ENCODE data around the gene MYRF. TPM values are rescaled to one million over a fixed set of nuclear protein-coding genes. Genes with fewer than 3 reads are reported as not detected.
A peak's percentile ranks its signal among the peaks of the same experiment; 100 is the strongest.

The MYRF gene
- total RNA-seq, 2 donors from 2014 or later: 4.6 to 15.6 TPM

DNA sequence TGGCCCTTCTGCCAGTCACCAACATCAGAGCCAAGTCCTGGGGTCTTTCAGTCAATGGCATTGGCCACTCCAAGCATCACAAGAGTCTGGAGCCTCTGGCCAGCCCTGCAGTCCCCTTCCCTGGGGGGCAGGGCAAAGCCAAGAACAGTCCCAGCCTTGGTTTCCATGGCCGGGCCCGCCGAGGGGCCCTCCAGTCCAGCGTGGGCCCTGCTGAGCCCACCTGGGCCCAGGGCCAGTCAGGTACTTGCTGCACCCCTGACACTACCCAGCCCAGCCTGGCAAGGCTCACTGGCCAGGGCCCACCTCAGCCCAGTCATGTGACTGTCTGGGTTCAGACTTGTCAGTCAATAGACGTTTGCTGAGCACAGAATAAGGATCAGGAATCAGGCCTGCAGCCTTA lies 29.1 kb downstream of the MYRF start:
- no peak for DNase-seq
- intact Hi-C loops (cut with DNase I, micrococcal nuclease): no loop called here
- no peak for ATAC-seq

DNA sequence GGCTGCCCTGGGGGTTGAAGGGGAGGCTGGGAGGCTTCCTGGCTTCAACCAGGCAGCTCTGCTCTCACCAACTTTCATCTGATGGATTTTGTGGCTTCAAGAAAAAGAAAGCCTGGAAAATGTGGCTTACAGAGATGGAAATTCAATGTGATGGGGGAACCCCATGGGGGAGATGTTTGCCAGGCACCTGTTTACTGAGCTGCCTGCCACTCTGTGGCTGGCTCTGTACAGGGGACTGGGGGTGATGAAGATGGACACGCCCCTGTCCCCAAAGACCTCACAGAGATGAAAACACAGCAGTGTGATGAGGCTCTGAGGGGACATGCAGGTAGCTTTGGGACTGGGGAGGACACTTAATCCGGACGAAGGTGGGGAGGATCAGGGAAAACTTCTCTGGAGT lies 29.9 kb downstream of the MYRF start:
- DNase-seq: no peak
- intact Hi-C loops (cut with DNase I, micrococcal nuclease): no loop called here

DNA sequence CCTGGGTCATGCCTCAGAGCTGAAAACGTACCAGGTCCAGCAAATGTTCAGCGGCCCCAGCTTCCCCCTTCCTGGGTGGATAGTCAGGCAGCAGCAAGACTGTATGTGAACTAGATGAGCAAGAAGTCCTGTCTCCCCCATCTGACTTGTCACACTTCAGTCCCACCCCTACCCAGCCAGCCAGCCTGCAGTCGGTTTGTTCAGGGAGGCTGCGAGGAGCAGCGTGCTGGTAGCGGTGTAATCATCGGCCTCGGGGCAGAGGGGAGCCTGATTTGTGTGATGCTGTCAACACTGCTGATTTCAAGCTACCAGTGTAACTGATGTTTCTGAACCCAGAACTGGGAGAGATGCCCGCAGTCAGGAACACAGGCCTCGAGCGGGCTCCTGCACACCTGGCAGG lies 30.4 kb downstream of the MYRF start:
- DNase-seq: no peak
- no peak for ATAC-seq
- intact Hi-C loops (cut with DNase I, micrococcal nuclease): no loop called here

More for the DNA sequence above, 29.9 kb downstream of the MYRF start:
- ATAC-seq: no peak

DNA sequence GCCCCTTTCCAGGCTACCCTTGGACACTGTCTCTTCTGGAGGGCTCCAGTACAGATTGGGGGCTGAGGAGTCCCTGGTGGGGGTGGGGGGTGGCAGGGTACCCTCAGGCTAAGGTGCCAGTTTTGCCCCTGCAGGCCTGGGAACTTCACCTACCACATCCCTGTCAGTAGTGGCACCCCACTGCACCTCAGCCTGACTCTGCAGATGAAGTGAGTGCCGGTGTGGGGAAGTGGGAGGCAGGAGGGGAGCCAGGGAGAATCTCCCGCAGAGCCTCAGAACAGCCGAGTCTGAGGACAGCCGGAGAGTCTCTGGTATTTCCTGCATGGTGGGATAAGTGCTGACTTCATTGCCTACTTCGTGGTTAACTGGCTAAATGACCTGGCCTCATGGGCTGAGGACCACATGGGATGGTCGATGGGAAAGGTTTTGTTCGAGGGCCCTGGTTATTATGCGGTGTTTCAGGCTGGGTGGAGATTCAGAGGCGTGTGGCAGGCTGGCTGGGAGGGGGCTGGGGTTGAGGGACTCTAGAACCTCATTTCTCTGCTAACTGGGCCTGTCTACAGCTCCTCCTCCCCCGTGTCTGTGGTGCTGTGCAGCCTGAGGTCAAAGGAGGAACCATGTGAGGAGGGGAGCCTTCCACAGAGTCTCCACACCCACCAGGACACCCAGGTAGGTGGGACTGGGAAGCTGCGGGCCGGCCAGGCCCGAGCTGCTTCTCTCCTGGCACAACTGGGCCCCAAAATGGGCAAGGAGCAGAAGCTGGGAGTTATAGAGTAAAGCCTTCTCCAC lies 31.5 kb downstream of the MYRF start:
- no peak for ATAC-seq

DNA sequence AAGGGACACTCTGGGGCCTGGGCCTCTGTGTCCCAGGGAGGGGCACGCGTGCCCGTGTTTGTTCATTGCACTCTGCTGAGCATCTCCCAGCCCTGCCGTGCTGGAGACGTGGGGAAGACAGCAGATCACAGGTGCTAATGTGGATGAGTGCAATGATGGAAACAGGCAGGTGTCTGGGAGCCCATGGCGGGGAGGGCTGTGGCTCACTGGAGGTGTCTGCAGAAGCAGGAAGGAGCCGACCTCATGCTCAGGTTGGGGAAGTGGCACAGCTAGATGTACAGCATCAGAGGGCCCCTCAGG lies 32.0 kb downstream of the MYRF start:
- intact Hi-C loops (cut with DNase I, micrococcal nuclease): no loop called here
- ATAC-seq: no peak
- DNase-seq: no peak

More for the DNA sequence above, 31.5 kb downstream of the MYRF start:
- no peak for DNase-seq
- intact Hi-C loops (cut with DNase I, micrococcal nuclease): no loop called here

DNA sequence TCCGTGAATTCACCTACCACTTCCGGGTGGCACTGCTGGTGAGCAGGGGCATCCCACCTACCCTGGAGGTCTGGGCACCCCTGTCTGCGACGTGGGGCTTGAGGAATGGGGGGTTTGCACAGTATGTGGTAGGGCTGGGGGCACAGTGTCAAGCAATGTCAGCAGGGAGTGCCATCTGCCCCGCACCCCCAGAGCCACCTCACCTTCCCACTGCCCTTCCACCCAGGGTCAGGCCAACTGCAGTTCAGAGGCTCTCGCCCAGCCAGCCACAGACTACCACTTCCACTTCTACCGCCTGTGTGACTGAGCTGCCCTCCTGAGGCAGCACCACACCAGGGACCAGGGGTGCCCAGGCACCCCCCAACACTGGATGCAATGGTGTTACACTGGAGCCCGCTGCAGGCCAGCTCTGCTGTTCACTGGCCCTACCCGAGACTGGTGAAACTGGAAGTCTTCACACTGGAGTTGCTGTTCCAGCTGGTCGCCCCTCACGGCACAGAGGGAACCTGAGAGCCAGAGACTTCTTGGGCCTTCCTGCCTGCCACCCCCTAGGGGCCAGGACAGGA lies 33.5 kb downstream of the MYRF start:
- ATAC-seq: no peak
- intact Hi-C loops (cut with DNase I, micrococcal nuclease): no loop called here

DNA sequence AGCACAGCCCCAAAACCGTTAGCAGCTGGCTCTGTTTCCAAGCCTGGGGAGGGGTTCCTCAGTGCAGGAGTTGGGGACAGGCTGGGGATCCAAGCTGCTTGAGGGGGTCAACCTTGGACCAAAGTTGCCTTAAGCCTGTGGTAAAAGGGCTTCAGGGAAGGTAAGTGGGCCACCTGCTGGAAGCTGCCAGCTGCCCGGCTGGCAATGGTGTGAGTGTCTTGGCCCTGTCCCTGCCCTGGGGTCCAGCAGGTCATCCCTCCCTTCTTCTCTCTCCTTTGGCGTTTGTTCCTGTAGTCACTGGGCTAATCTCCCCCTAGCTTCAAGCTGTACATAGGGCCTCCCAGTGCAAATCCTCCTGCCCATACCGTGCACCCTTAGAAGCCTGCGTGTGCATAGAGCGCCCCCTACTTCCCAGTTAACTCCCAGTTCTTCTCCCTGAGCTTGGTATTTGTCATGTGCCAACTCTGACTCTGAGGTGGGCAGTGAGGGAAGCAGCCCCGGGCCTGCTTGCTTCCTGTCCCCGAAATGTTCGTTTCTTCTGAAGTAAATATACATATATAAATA lies 35.6 kb downstream of the MYRF start:
- ATAC-seq: no peak
- intact Hi-C loops (cut with DNase I, micrococcal nuclease): no loop called here
- no peak for DNase-seq

More for the DNA sequence above, 33.5 kb downstream of the MYRF start:
- no peak for DNase-seq

DNA sequence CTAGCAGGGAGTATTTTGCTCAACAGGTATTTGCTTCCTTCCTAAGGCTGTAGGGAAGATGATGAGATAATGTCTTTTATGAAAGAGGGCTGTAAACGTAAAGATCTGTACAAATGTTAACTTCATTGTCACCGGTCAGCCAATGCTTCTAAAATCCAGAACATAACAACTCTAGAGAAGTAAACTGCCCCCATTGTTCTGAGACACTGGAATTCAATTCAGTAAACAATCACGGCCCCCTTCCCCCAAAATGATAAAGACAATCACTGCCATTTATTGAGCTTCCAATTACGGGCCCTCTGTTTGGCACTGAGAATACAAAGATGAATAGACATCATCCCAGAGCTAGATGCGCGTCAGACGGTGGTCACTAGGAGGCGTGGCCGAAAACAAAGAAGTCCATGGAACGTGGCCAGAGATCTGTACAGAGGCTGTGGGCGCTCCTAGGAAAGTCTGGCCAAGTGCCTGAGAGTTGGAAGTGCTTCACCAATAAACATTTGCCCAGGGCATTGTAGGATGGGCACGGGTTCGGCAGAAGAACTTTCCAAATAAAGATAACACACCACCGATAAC lies 39.4 kb downstream of the MYRF start:
- intact Hi-C loops (cut with DNase I, micrococcal nuclease): loop anchor here in 1 of 2 donors (10.0 kb wide), 1 partner anchor 173 kb away; the partner anchor contains the start of gene FTH1
- DNase-seq (peak; percentile 73 to 76), ATAC-seq (peak; percentile 57)

DNA sequence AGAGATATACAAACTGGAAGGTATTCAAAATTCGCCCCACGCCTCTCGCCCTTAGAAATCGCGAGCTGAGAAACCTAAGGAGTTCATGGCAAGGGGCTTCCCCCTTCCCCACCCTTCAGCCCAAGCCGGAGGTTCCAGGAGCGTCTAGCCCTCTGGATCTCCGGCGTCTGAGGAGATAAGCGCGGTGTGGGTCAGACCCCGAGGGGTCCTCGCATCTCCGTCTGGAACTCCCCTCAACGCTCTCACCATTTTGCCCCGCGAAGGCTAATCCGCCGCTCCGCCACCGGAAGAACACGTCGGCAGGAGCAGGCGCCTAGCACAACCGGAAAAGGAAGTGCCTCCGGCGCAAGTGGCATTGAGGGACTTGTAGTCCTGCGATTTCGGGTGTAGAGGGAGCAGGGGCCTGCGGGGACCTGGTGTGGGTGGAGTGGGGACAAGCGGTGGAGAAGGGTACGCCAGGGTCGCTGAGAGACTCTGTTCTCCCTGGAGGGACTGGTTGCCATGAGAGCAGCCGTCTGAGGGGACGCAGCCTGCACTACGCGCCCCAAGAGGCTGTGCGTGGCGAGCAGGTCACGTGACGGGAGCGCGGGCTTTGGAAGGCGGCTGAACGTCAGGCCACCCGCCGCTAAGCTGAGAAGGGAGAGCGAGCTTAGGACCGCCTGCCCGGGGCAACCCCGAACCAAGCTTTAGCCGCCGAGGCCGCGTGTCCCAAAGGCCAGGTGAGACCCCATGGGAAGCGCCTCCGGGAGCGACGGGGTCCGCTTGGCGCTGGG lies 40.1 kb downstream of the MYRF start, which contains the start of the genes FEN1 and TMEM258:
Gene FEN1, plus strand, starts transcription at position 602 of the 773 bp plus-strand sequence. CDS start 2,451 bp downstream, outside the sequence.
Gene TMEM258, minus strand, starts transcription at position 290 of the 773 bp plus-strand sequence. Its CDS starts 41 bp downstream, at position 249.
- intact Hi-C loops (cut with DNase I, micrococcal nuclease): loop anchor here in 1 of 2 donors (10.0 kb wide), 1 partner anchor 172 kb away; the partner anchor contains the start of gene FTH1
- peak; percentile 91 to 93 for DNase-seq

DNA sequence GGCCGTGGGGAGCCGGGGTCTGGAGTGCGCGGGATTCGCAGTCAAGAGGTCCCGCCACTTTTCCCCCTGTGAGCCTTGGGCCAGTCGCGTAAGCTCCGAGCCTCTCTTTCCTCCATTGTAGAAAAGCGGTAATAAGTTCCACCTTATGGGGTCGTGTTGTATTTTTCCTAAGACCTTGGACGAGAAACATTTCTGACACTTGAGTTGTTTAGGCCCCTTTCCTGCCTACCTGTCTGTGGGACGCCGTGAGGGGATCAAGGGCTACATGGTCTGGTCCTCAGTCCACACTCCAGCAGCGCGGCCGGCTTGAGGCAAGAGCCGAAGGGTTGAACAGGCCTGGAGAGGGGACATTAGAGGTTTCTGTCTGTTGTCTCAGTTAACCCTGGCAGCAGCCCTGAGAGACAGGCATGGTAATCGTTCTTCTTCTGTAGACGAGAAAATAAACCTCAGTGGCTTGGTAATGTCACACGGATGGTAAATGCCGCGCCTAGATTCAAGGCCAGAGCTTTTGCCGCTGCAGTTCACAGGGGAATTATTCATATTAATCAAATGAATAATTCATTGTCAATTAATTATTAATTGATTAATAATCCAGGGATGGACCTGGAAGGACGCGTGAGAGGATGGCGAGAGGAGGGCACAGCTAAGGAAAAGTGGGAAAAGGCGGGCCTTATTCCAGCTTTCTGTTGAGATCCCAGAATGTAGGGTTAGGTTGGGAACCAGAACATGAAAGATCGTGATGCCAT lies 40.8 kb downstream of the MYRF start:
- DNase-seq (peak in 1 of 2 donors; percentile 28), ATAC-seq (peak; percentile 24)
- intact Hi-C loops (cut with DNase I, micrococcal nuclease): loop anchor here in 1 of 2 donors (10.0 kb wide), 1 partner anchor 172 kb away; the partner anchor contains the start of gene FTH1

More for the DNA sequence above, 40.1 kb downstream of the MYRF start, which contains the start of the genes FEN1 and TMEM258:
- ATAC-seq: peak; percentile 90

DNA sequence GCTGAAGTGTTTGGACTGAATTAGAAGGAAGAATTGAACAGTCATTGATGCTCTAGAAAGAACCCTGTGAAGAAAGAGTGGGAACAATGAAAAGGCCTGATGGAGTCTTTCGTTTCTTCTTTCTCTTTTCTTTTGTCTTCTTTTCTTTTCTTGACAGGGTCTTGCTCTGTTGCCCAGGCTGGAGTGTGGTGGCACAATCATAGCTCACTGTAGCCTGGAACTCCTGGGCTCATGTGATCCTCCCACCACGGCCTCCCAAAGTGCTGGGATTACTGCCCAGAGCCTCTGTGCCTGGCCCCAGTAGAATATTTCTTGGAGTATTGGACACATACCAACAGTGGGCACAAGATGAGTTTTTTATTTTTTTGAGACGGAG lies 41.4 kb downstream of the MYRF start:
- ATAC-seq: no peak
- intact Hi-C loops (cut with DNase I, micrococcal nuclease): loop anchor here in 1 of 2 donors (10.0 kb wide), 1 partner anchor 171 kb away; the partner anchor contains the start of gene FTH1
- DNase-seq: no peak

DNA sequence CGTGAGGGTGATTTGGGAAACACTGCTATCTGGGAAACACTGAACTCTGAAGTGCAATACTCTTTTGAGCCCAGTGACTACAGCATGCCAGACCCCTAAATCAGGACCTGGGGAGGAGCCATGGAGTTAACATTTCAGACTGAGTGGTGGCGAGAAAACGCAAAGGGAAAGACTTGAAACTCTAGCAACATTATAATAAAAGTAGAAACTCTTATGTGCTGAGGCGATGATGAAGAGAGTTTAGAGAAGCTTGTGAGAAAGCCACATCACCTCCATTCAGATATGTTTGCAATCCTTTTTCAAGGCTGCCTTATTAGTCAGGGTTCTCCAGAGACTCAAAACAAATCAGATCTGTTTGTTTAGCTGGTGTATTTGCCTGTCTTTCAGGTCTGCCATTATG lies 42.1 kb downstream of the MYRF start:
- ATAC-seq (no peak), DNase-seq (no peak)
- intact Hi-C loops (cut with DNase I, micrococcal nuclease): loop anchor here in 1 of 2 donors (10.0 kb wide), 1 partner anchor 170 kb away; the partner anchor contains the start of gene FTH1

DNA sequence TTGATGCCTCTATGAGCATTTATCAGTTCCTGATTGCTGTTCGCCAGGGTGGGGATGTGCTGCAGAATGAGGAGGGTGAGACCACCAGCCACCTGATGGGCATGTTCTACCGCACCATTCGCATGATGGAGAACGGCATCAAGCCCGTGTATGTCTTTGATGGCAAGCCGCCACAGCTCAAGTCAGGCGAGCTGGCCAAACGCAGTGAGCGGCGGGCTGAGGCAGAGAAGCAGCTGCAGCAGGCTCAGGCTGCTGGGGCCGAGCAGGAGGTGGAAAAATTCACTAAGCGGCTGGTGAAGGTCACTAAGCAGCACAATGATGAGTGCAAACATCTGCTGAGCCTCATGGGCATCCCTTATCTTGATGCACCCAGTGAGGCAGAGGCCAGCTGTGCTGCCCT lies 43.0 kb downstream of the MYRF start:
- DNase-seq: no peak
- intact Hi-C loops (cut with DNase I, micrococcal nuclease): loop anchor here in 1 of 2 donors (5.0 to 10.0 kb wide), 2 partner anchors 102 to 169 kb away; partner anchors contain the start of gene FTH1
- ATAC-seq: no peak

DNA sequence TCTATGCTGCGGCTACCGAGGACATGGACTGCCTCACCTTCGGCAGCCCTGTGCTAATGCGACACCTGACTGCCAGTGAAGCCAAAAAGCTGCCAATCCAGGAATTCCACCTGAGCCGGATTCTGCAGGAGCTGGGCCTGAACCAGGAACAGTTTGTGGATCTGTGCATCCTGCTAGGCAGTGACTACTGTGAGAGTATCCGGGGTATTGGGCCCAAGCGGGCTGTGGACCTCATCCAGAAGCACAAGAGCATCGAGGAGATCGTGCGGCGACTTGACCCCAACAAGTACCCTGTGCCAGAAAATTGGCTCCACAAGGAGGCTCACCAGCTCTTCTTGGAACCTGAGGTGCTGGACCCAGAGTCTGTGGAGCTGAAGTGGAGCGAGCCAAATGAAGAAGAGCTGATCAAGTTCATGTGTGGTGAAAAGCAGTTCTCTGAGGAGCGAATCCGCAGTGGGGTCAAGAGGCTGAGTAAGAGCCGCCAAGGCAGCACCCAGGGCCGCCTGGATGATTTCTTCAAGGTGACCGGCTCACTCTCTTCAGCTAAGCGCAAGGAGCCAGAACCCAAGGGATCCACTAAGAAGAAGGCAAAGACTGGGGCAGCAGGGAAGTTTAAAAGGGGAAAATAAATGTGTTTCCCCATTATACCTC lies 43.6 kb downstream of the MYRF start:
- ATAC-seq: no peak
- DNase-seq: no peak
- intact Hi-C loops (cut with DNase I, micrococcal nuclease): loop anchor here in 1 of 2 donors (5.0 to 10.0 kb wide), 2 partner anchors 101 to 169 kb away; partner anchors contain the start of gene FTH1

DNA sequence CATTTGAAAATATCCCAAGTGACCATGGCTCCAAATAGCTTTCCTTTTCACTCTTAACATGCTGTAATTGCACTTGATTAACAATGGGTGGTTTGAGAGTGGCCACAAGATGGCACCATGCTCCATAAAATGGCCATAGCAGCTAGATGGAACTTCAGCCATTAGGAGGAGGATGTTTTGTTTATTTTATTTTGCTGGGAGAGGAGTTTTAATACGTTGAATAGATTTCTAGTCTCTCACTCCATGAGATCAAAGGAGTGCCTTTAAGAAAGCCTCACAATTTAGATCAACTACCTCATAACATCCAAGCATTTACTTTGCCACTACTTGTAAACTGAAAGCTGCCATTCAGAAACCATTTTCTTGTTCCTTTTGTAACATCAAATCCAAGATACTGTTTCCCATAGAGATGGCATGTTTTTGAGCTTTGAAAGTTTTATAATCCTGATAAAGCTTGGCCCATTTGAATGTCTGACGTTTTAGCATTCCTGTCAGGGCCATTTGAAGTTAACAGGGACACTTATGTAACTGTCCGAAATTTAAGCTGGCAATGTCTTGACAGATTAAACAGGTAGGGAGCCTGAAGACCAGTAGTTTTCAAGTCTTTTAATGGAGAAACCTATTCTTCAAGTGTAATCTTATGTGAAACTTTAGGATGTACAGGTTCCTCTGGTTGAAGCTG lies 45.0 kb downstream of the MYRF start:
- DNase-seq: peak; percentile 65 to 85
- ATAC-seq: peak; percentile 34
- intact Hi-C loops (cut with DNase I, micrococcal nuclease): loop anchor here in 1 of 2 donors (5.0 to 10.0 kb wide), 2 partner anchors 100 to 167 kb away; partner anchors contain the start of gene FTH1

DNA sequence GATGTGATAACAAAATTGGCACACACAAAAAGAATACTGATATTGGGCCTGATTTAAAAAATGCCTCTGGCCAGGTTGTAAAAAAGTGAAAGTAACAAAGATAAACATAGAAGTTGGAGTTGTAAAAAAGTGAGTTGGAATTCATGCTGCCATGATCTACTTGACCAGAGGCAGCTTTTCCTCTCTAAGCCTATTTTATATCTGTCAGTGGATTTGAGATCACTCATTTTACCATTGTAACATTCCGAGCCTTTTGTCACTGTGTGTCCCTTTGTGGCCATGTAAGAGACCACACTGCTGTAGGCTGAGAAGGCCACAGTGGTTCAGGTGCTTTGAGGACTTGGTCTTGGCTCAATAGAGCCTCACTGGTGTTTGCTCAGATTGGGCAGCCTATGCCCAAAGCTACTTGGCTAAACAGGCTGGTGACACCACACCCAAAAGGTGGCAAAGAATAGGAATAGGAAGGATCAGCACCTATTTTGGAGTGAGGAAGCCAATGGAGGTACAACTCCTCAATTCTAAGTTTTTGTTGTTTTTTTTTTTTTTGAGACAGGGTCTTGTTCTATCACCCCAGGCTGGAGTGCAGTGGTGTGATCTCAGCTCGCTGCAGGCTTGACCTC lies 47.3 kb downstream of the MYRF start:
- ATAC-seq: no peak

More for the DNA sequence above, 47.3 kb downstream of the MYRF start:
- intact Hi-C loops (cut with DNase I, micrococcal nuclease): loop anchor here (5.0 to 10.0 kb wide), 3 partner anchors 95 to 165 kb away; partner anchors contain the start of genes FADS3 (in 1 of the 2) and FTH1 (in 1 of the 2)
- no peak for DNase-seq

Data from left colon (tissue), 2 donors.